Sigmoid colon (tissue), 7 donors: ENCODE measurements around the gene FXN. TPM values are rescaled to one million over a fixed set of nuclear protein-coding genes. Genes with fewer than 3 reads are reported as not detected.

Experiments used
- DNase-seq: peaks from one replicate; pipeline ENCODE4 v3.0.0-alpha.2; 2019
- H3K27ac ChIP-seq, 4 donors: fragments of 200-600 bp; sonication (generic); one replicate each; pipeline ENCODE4 v1.5.1; 2016 to 2019; ENCODE audit warnings: mild to moderate bottlenecking in 1 of 4
- H3K27me3 ChIP-seq, 3 donors: fragments of 200-600 bp; sonication (generic); one replicate each; pipeline ENCODE4 v1.5.1; 2019; ENCODE audit warnings: mild to moderate bottlenecking in 1 of 3
- H3K36me3 ChIP-seq, 4 donors: fragments of 200-600 bp; sonication (generic); one replicate each; pipeline ENCODE4 v1.5.1; 2016 to 2019
- H3K4me1 ChIP-seq, 4 donors: fragments of 200-600 bp; sonication (generic); one replicate each; pipeline ENCODE4 v1.5.1; 2017 to 2019
- H3K4me3 ChIP-seq, 4 donors: fragments of 200-600 bp; sonication (generic); one replicate each; pipeline ENCODE4 v1.5.1; 2017 to 2019; ENCODE audit warnings: mild to moderate bottlenecking in 2 of 4, moderate library complexity in 1 of 4
- H3K9me3 ChIP-seq, 4 donors: fragments of 200-600 bp in 3 of 4; sonication (generic) in 3 of 4; one replicate each; pipeline versions ENCODE4 v1.5.1 to v1.6.1; 2013 to 2019
- EP300 ChIP-seq, 4 donors: sonication (generic); formaldehyde crosslinking; IDR thresholded peaks; one replicate each; pipeline ENCODE4 v1.6.1; 2017; ENCODE audit warnings: antibody characterized with exemption in 4 of 4
- POLR2A ChIP-seq, 2 donors: fragments of 450-650 bp; IDR thresholded peaks; one replicate each; pipeline ENCODE4 v1.6.1; 2016; ENCODE audit warnings: antibody characterized with exemption in 2 of 2, mild to moderate bottlenecking in 2 of 2, moderate library complexity in 2 of 2
- POLR2AphosphoS5 ChIP-seq, 4 donors: sonication (generic); formaldehyde crosslinking; IDR thresholded peaks; one replicate each; pipeline ENCODE4 v1.6.1; 2017; ENCODE audit warnings: antibody characterized with exemption in 4 of 4
- WGBS, 2 donors: extraction: QIAGEN DNeasy Blood & Tissue Kit; methylation state at CpG; one replicate each; pipeline ENCODE4 v1.1.7; 2013; 5-methylcytosine and 5-hydroxymethylcytosine counted together
- intact Hi-C: fragments of 100-400 bp; cut with DNase I; formaldehyde crosslinking; loops from one replicate; pipeline ENCODE4 v1.15.1; 2023
- polyA plus RNA-seq, 3 donors: library from polyadenylated mRNA; stranded (reverse); fragments of 200-250 nt; gene quantifications; one replicate each; pipeline ENCODE4 v1.2.3, GENCODE V29; 2013
- total RNA-seq, 4 donors: library from RNA; depleted of rRNA; stranded (reverse); fragments of >200 nt; gene quantifications; one replicate each; pipeline ENCODE4 v1.1.0, GENCODE V29; 2016
- TF ChIP-seq, protein P1 (sequence below), 4 experiments: fragments of 450-650 bp in 3 of 4; fragments of 200-600 bp in 1 of 4; IDR thresholded peaks; one replicate each; pipeline ENCODE4 v1.5.1; 2016 to 2019; ENCODE audit warnings: antibody characterized with exemption in 4 of 4, mild to moderate bottlenecking in 3 of 4, moderate library complexity in 2 of 4
- donor health status: healthy with polysubstance abuse.
- donor health status: Bipolar disorder and iron deficiency.
- donor health status: healthy.

Gene FXN
- total and polyA plus RNA-seq, 7 donors: 3.4 to 16.1 (median 8.7) TPM

DNA sequence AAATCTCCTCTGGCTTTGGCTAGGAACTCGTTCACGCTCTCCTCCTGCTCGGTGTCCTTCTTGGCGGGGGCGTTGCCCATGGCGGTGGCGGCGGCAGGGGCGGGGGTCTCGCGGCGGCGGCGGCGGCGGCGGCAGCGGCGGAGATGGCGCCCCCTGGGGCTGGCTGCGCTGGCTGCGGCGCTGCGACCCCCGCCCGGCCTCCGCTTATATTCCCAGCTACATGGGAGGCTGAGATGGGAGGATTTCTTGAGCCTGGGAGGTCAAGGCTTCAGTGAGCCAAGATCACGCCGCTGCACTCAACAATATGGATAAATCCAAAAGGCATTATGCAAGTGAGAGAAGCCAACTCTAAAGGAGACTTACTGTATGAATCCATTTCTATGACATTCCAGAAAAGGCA lies 21.5 kb upstream of the FXN start, which contains the start of gene PRKACG:
Gene PRKACG, minus strand, starts transcription at position 101 of the 400 bp plus-strand sequence. Its CDS starts 21 bp downstream, at position 80.
- TF ChIP-seq POLR2A (IDR thresholded peaks at IDR 0.05) (no peak), POLR2AphosphoS5 (IDR thresholded peaks at IDR 0.05) (no peak)
- TF ChIP-seq, protein P1, sequence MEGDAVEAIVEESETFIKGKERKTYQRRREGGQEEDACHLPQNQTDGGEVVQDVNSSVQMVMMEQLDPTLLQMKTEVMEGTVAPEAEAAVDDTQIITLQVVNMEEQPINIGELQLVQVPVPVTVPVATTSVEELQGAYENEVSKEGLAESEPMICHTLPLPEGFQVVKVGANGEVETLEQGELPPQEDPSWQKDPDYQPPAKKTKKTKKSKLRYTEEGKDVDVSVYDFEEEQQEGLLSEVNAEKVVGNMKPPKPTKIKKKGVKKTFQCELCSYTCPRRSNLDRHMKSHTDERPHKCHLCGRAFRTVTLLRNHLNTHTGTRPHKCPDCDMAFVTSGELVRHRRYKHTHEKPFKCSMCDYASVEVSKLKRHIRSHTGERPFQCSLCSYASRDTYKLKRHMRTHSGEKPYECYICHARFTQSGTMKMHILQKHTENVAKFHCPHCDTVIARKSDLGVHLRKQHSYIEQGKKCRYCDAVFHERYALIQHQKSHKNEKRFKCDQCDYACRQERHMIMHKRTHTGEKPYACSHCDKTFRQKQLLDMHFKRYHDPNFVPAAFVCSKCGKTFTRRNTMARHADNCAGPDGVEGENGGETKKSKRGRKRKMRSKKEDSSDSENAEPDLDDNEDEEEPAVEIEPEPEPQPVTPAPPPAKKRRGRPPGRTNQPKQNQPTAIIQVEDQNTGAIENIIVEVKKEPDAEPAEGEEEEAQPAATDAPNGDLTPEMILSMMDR (IDR thresholded peaks at IDR 0.05): no peak
- Histone ChIP-seq H3K27me3 (no peaks in the 10 kb centered on the region), H3K36me3 (no peaks in the 10 kb centered on the region), H3K9me3 (no peaks in the 10 kb centered on the region), H3K4me3 (no peak within 1 kb of the TSS), H3K27ac (no peak within 1 kb of the TSS), H3K4me1 (peaks cover 0 to 10% (median 0%) of the 10 kb centered on the region in 4 donors)
- 97 to 99% methylated on average over 29 of the region's 29 CpGs for WGBS, 2 donors
- intact Hi-C loops: no loop called here
- no peak for DNase-seq

DNA sequence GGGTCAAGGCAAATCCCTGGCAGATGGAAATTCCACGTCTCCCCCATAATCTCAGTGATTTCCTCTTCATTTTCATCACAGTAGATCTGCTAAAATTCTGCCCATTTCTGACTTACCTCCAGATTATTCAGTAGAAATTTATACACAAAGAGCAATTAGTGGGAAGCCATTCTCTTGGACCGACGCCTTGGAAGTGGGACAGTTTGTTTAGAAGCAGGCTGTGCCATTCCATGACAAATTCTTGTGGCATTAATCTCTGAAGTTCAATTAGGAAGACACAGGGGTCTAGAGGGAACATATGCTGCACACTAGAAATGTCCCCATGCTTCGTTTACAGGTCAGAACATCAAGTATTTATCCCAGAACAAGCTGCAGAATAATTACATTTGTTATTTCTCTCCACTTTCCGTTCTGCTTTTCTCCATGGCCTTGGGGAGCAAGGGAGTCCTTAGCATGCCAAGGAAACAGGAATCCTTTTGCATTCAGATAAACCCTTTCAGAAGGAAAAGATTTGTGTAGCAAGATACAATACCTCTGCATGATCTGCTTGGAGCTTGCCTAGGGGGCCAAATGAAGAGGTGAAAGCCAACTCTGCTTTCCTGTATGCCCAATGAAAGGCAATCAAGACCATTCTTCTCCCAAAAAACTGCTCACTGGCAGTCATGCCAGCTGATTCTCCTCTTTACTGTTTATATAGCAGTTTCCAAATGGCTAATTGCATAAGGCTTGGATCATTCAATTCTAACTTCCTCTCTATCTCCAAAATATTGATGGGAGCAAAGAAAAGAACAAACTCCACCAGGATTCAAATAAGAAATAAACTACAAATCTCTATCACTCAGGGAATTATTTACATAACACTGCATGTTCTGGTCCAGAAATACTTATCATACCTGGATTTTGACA lies 19.1 kb upstream of the FXN start:
- TF ChIP-seq, protein P1 (IDR thresholded peaks at IDR 0.05): no peak
- no peak for TF ChIP-seq EP300 (IDR thresholded peaks at IDR 0.05)
- no peak for TF ChIP-seq POLR2A (IDR thresholded peaks at IDR 0.05)
- no peak for TF ChIP-seq POLR2AphosphoS5 (IDR thresholded peaks at IDR 0.05)
- H3K9me3 ChIP-seq: no peaks in the 10 kb centered on the region
- H3K4me3 ChIP-seq: no peak overlapping the region
- DNase-seq: no peak
- 77 to 86% methylated on average over 5 of the region's 5 CpGs for WGBS, 2 donors
- H3K4me1 ChIP-seq: peaks cover 0 to 10% (median 0%) of the 10 kb centered on the region in 4 donors
- H3K27me3 ChIP-seq: no peaks in the 10 kb centered on the region
- intact Hi-C loops: loop anchor here (5.0 kb wide), 1 partner anchor 414 kb away; no protein-coding TSS in a partner anchor
- no peak overlapping the region for H3K27ac ChIP-seq
- no peaks in the 10 kb centered on the region for H3K36me3 ChIP-seq

DNA sequence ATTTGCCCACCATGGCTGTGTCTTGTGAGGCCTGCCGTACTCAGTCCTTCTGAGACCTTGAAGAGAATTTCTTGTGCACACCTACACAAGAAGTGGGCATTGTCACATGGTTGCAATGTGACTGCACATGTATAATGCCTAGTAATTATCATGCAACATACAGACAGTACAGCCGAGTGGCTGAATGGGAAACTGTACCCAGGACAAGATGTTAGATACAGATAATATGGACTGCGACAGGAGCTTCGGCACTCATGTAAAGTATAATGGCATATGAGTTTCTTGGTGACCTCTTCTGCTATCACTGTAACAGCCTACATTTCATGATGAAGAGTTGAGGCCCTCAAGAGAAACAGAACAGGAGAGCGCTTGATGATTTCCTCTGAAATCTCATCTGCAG lies 16.8 kb upstream of the FXN start:
- no peaks in the 10 kb centered on the region for H3K36me3 ChIP-seq
- 74 to 78% methylated on average over 5 of the region's 5 CpGs for WGBS, 2 donors
- no peak for TF ChIP-seq EP300 (IDR thresholded peaks at IDR 0.05)
- H3K27ac ChIP-seq: no peak overlapping the region
- no peak for DNase-seq
- intact Hi-C loops: loop anchor here (5.0 kb wide), 1 partner anchor 416 kb away; no protein-coding TSS in a partner anchor
- no peaks in the 10 kb centered on the region for H3K27me3 ChIP-seq
- H3K4me1 ChIP-seq: peaks cover 0 to 10% (median 0%) of the 10 kb centered on the region in 4 donors
- no peaks in the 10 kb centered on the region for H3K9me3 ChIP-seq
- no peak overlapping the region for H3K4me3 ChIP-seq

DNA sequence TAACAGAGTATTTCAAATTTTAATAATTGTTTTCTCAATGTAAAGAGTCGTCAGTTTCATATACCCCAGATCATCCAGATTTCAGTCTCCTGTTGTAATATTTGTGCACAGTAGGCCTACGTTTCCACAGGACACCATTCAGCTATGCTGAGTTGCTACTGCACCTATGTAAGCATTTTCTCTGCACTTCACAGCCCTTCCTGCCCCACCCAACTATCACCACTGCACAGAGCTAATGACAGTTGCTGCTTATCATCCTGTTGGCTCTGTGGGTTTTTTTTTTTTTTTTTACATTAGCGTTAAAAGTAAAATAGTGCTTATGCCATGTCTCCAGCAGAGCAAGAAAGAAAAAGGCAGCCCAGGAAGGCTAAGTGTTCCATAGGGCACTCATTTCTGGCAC lies 15.7 kb upstream of the FXN start:
- 27 to 33% methylated on average over 3 of the region's 3 CpGs for WGBS, 2 donors
- Histone ChIP-seq H3K9me3 (no peaks in the 10 kb centered on the region), H3K4me3 (no peak overlapping the region), H3K4me1 (peaks cover 0 to 10% (median 0%) of the 10 kb centered on the region in 4 donors), H3K27ac (no peak overlapping the region), H3K36me3 (no peaks in the 10 kb centered on the region), H3K27me3 (no peaks in the 10 kb centered on the region)
- no peak for TF ChIP-seq POLR2AphosphoS5 (IDR thresholded peaks at IDR 0.05)
- TF ChIP-seq POLR2A (IDR thresholded peaks at IDR 0.05): no peak
- no peak for TF ChIP-seq EP300 (IDR thresholded peaks at IDR 0.05)
- TF ChIP-seq, protein P1 (IDR thresholded peaks at IDR 0.05): no peak
- DNase-seq: no peak
- intact Hi-C loops: loop anchor here (5.0 kb wide), 1 partner anchor 418 kb away; no protein-coding TSS in a partner anchor
